H1 (cell line): ENCODE results near the gene CEP192. TPM values are rescaled to one million over a fixed set of nuclear protein-coding genes. Genes with fewer than 3 reads are reported as not detected.

Experiments
- CTCF ChIA-PET: fragments of 300-600 bp; sonication (Branson Sonifier 250); formaldehyde crosslinking; loops from one replicate; lab custom pipeline; 2021; ENCODE audit not compliant: partially characterized antibody; lab: Charles Lee
- POLR2A ChIA-PET: fragments of 300-600 bp; sonication (Branson Sonifier 250); formaldehyde crosslinking; loops from one replicate; lab custom pipeline; 2021; ENCODE audit warnings: inconsistent platforms; ENCODE audit not compliant: partially characterized antibody; lab: Charles Lee
- DNase-seq, 2 experiments: peaks; one replicate each; pipeline versions ENCODE4 v3.0.0 to v3.0.0-alpha.2; 2010 to 2022; ENCODE audit warnings: low spot score in 2 of 2, low read depth in 1 of 2, mixed read lengths in 1 of 2
- FAIRE-seq: peaks from 2 replicates; lab custom pipeline; 2011; peaks lifted over from hg19 to GRCh38; lab: Jason Lieb, UNC
- H2AFZ ChIP-seq: 2 replicates; pipeline ENCODE4 v1.8.1; 2012; ENCODE audit warnings: low read length, inconsistent platforms
- H2AK5ac ChIP-seq: 2 replicates; pipeline ENCODE4 v1.6.1; 2013; ENCODE audit warnings: low read depth, low read length
- H2BK120ac ChIP-seq: replicated peaks from 2 replicates; pipeline ENCODE3; 2013; ENCODE audit warnings: low read depth, low read length, inconsistent platforms
- H2BK12ac ChIP-seq: 2 replicates; pipeline ENCODE4 v1.6.1; 2013; ENCODE audit warnings: low read depth, low read length
- H2BK15ac ChIP-seq: 2 replicates; pipeline ENCODE4 v1.6.1; 2013; ENCODE audit warnings: low read length
- H2BK20ac ChIP-seq: 2 replicates; pipeline ENCODE4 v1.6.1; 2013; ENCODE audit warnings: low read length
- H2BK5ac ChIP-seq: 2 replicates; pipeline ENCODE4 v1.6.1; 2013; ENCODE audit warnings: low read depth, low read length
- H3K14ac ChIP-seq: 2 replicates; pipeline ENCODE4 v1.6.1; 2013; ENCODE audit warnings: inconsistent platforms; ENCODE audit not compliant: insufficient read length
- H3K18ac ChIP-seq: 2 replicates; pipeline ENCODE4 v1.6.1; 2013; ENCODE audit warnings: low read length; ENCODE audit errors: extremely low read depth
- H3K23ac ChIP-seq: 2 replicates; pipeline ENCODE4 v1.6.1; 2013; ENCODE audit warnings: inconsistent platforms; ENCODE audit not compliant: insufficient read length
- H3K23me2 ChIP-seq: 2 replicates; pipeline ENCODE4 v1.6.1; 2013; ENCODE audit warnings: low read depth, low read length
- H3K27ac ChIP-seq: 2 replicates; pipeline ENCODE4 v1.6.1; 2011; ENCODE audit warnings: low read depth, low read length, inconsistent platforms
- H3K27me3 ChIP-seq, 4 experiments: replicated peaks in 1 of 4; 1 replicate in 1 of 4; 2 replicates in 3 of 4; pipeline versions ENCODE4 v1.6.1 to v1.8.1; 2011 to 2013; ENCODE audit warnings: low read length in 3 of 4, mild to moderate bottlenecking in 3 of 4, inconsistent platforms in 2 of 4, mixed read lengths in 2 of 4, moderate library complexity in 1 of 4; ENCODE audit not compliant: control insufficient read depth in 3 of 4, insufficient read depth in 3 of 4; ENCODE audit errors: extremely low read depth in 1 of 4
- H3K36me3 ChIP-seq, 4 experiments: 2 replicates each; pipeline versions ENCODE4 v1.6.1 to v1.8.1; 2011 to 2013; ENCODE audit warnings: mild to moderate bottlenecking in 4 of 4, low read length in 3 of 4, moderate library complexity in 2 of 4, control low read depth in 1 of 4, inconsistent platforms in 1 of 4; ENCODE audit not compliant: insufficient read depth in 4 of 4, control insufficient read depth in 2 of 4
- H3K4ac ChIP-seq: replicated peaks from 2 replicates; pipeline ENCODE3; 2013; ENCODE audit warnings: low read length, low read depth, mixed read lengths, inconsistent platforms; ENCODE audit not compliant: insufficient read length
- H3K4me1 ChIP-seq, 4 experiments: replicated peaks in 1 of 4; 1 replicate in 1 of 4; 2 replicates in 3 of 4; pipeline versions ENCODE4 v1.6.1 to v1.8.1; 2011 to 2013; ENCODE audit warnings: low read length in 3 of 4, inconsistent platforms in 2 of 4, mixed read lengths in 1 of 4; ENCODE audit not compliant: insufficient read depth in 4 of 4, control insufficient read depth in 3 of 4
- H3K4me2 ChIP-seq, 2 experiments: 2 replicates each; pipeline versions ENCODE4 v1.6.1 to v1.8.1; 2011 to 2013; ENCODE audit warnings: low read depth in 2 of 2, low read length in 2 of 2, control low read depth in 1 of 2, inconsistent platforms in 1 of 2, mild to moderate bottlenecking in 1 of 2; ENCODE audit not compliant: insufficient read depth in 1 of 2
- H3K4me3 ChIP-seq, 4 experiments: fragments of 200-600, 300-600 bp in 1 of 4; sonication (generic), shearing (Covaris generic), sonication (Bioruptor Twin) in 1 of 4; 2 replicates each; pipeline versions ENCODE4 v1.5.1 to v1.8.1; 2011 to 2016; ENCODE audit warnings: low read length in 4 of 4, low read depth in 3 of 4, control low read depth in 2 of 4, inconsistent platforms in 2 of 4, mild to moderate bottlenecking in 2 of 4, mixed read lengths in 1 of 4, moderate library complexity in 1 of 4; ENCODE audit not compliant: insufficient read depth in 2 of 4; ENCODE audit errors: extremely low read depth in 1 of 4
- H3K56ac ChIP-seq: replicated peaks from 2 replicates; pipeline ENCODE3; 2013; ENCODE audit warnings: low read depth, mild to moderate bottlenecking, mixed read lengths, low read length, inconsistent platforms; ENCODE audit not compliant: insufficient read length
- H3K79me1 ChIP-seq: 2 replicates; pipeline ENCODE4 v1.6.1; 2013; ENCODE audit warnings: low read depth, low read length, control low read depth
- H3K79me2 ChIP-seq, 2 experiments: 2 replicates each; pipeline versions ENCODE4 v1.6.1 to v1.8.1; 2012 to 2013; ENCODE audit warnings: low read length in 2 of 2, mild to moderate bottlenecking in 2 of 2, inconsistent platforms in 1 of 2; ENCODE audit not compliant: insufficient read depth in 2 of 2, control insufficient read depth in 1 of 2
- H3K9ac ChIP-seq, 4 experiments: replicated peaks in 1 of 4; 1 replicate in 1 of 4; 2 replicates in 3 of 4; pipeline versions ENCODE4 v1.6.1 to v1.8.1; 2011 to 2013; ENCODE audit warnings: low read depth in 3 of 4, low read length in 3 of 4, control low read depth in 2 of 4, mild to moderate bottlenecking in 2 of 4, moderate library complexity in 2 of 4, inconsistent platforms in 1 of 4; ENCODE audit errors: extremely low read depth in 1 of 4
- H3K9me3 ChIP-seq, 2 experiments: 2 replicates each; pipeline versions ENCODE4 v1.6.1 to v1.8.1; 2012 to 2013; ENCODE audit warnings: mild to moderate bottlenecking in 2 of 2, moderate library complexity in 2 of 2, control low read depth in 1 of 2, inconsistent platforms in 1 of 2, low read depth in 1 of 2, low read length in 1 of 2, mixed read lengths in 1 of 2; ENCODE audit not compliant: insufficient read depth in 2 of 2
- H4K20me1 ChIP-seq, 2 experiments: replicated peaks in 1 of 2; 2 replicates each; pipeline versions ENCODE3 to v1.8.1; 2011 to 2013; ENCODE audit warnings: inconsistent platforms in 2 of 2, low read length in 2 of 2, mild to moderate bottlenecking in 1 of 2; ENCODE audit not compliant: insufficient read depth in 2 of 2, control insufficient read depth in 1 of 2
- H4K5ac ChIP-seq: 2 replicates; pipeline ENCODE4 v1.6.1; 2013; ENCODE audit warnings: low read length, low read depth, mixed read lengths, inconsistent platforms; ENCODE audit not compliant: insufficient read length
- H4K8ac ChIP-seq: 2 replicates; pipeline ENCODE4 v1.8.0; 2013; ENCODE audit warnings: mild to moderate bottlenecking, moderate library complexity, low read length, inconsistent platforms; ENCODE audit not compliant: insufficient read depth; ENCODE audit errors: extremely low read depth
- H4K91ac ChIP-seq: replicated peaks from 2 replicates; pipeline ENCODE3; 2013; ENCODE audit warnings: low read length, mixed read lengths, inconsistent platforms; ENCODE audit not compliant: insufficient read length
- BCL11A ChIP-seq, 2 experiments: IDR thresholded peaks; one replicate each; pipeline ENCODE4 v1.6.1; 2011; ENCODE audit warnings: low read depth in 2 of 2, low read length in 2 of 2, mild to moderate bottlenecking in 2 of 2
- PHF8 ChIP-seq: fragments of 200-600 bp; sonication (generic); conservative IDR thresholded peaks from 2 replicates; pipeline ENCODE4 v1.7.1; 2012; ENCODE audit warnings: low read depth, mild to moderate bottlenecking, inconsistent platforms, low read length, moderate library complexity
- POU5F1 ChIP-seq: IDR thresholded peaks from 2 replicates; pipeline ENCODE4 v1.6.1; 2011; ENCODE audit warnings: low read depth, mild to moderate bottlenecking, low read length, moderate library complexity
- TCF12 ChIP-seq: IDR thresholded peaks from 2 replicates; pipeline ENCODE4 v1.6.1; 2011; ENCODE audit warnings: low read depth, mild to moderate bottlenecking, low read length
- WGBS, 2 experiments: shearing (Covaris generic) in 1 of 2; methylation state at CpG; one replicate each; pipeline versions ENCODE4 v1.1.6 to v1.1.7; 2013 to 2015; ENCODE audit warnings: low lambda C conversion rate in 2 of 2, mixed read lengths in 2 of 2, inconsistent platforms in 1 of 2, low coverage in 1 of 2, missing lambda C conversion rate in 1 of 2; ENCODE audit not compliant: insufficient replicate concordance in 2 of 2, insufficient coverage in 1 of 2, insufficient read length in 1 of 2; ENCODE audit errors: extremely low coverage in 1 of 2, missing lambda C conversion rate in 1 of 2; 5-methylcytosine and 5-hydroxymethylcytosine counted together
- polyA plus RNA-seq, 7 experiments: library from polyadenylated mRNA; depleted of rRNA in 3 of 7; stranded (reverse) in 5 of 7; unstranded in 2 of 7; fragments of >200 nt in 5 of 7; fragments of 200-250 nt in 2 of 7; gene quantifications; 1 replicate in 5 of 7; 2 replicates in 1 of 7; 4 replicates in 1 of 7; pipeline versions ENCODE4 v1.2.1 to v1.2.3, GENCODE V29; 2011 to 2013; ENCODE audit warnings: missing spikeins in 2 of 7, mixed read lengths in 2 of 7
- total RNA-seq: library from RNA; stranded (reverse); fragmentation: NEBNext Ultra II Directional; extraction: Animal tissue kit (Norgen Biotek cat#: 25700); gene quantifications from 2 replicates; pipeline ENCODE4 v1.2.1, GENCODE V29; 2021

Gene CEP192
- total and polyA plus RNA-seq, 2 of the 8 experiments (the other 6 are each of a cell fraction or from before 2014, with no cell fraction given), result 13.4 to 23.1 TPM

- Histone ChIP-seq H3K27ac (no peak overlapping the region), H3K36me3 (peaks cover 0 to 20% (median 8%) of the 10 kb centered on the region in 4 experiments; a peak in 5 of 8 replicates), H3K4me3 (no peak overlapping the region), H3K56ac (no peak overlapping the region), H3K79me1 (peaks cover 2% of the 10 kb centered on the region; the same call in 1 of the 2 replicates), H3K9ac (no peak overlapping the region), H3K4me1 (no peaks in the 10 kb centered on the region), H3K23ac (no peak overlapping the region), H4K20me1 (no peaks in the 10 kb centered on the region), H2BK20ac (no peak overlapping the region), H2BK15ac (no peak overlapping the region), H4K91ac (no peak overlapping the region), H3K9me3 (no peaks in the 10 kb centered on the region), H2BK12ac (no peak overlapping the region), H3K4me2 (no peak overlapping the region), H3K4ac (no peak overlapping the region), H2AFZ (no peak overlapping the region), H4K8ac (no peak overlapping the region), H3K14ac (no peak overlapping the region), H2BK120ac (no peak overlapping the region), H4K5ac (no peak overlapping the region), H3K27me3 (no peaks in the 10 kb centered on the region), H2AK5ac (no peak overlapping the region), H3K23me2 (no peaks in the 10 kb centered on the region), H3K79me2 (no peaks in the 10 kb centered on the region), H3K18ac (no peak overlapping the region), H2BK5ac (no peak overlapping the region)
- WGBS, 2 experiments, result 91% methylated on average over 4 of the region's 4 CpGs; no CpG with 5 or more reads in 1 of the 2 experiments
- TF ChIP-seq POU5F1 (no peak), TCF12 (no peak), BCL11A (IDR thresholded peaks at IDR 0.05; ENCODE audit: low read depth in 2 of 2, low read length in 2 of 2) (no peak), PHF8 (no peak)
- DNase-seq, result no peak
- FAIRE-seq, result no peak
- ChIA-PET CTCF (no interaction called here), POLR2A (no interaction called here)
Observed at GRCh38 chr18:13043066-13043465, 51.9 kb downstream of the CEP192 start.
